ENCODE results near the gene KRTAP9-7.

- TF ChIP-seq POLR2AphosphoS5 (IDR thresholded peaks at IDR 0.05; ENCODE audit: low read depth, low read length), result no peak
- TF ChIP-seq POLR2A (IDR thresholded peaks at IDR 0.05; ENCODE audit: low read depth, low read length), result no peak
Observed at GRCh38 chr17:41264599-41264998, 10.9 kb upstream of the KRTAP9-7 start.
